Measurements from ENCODE around the gene PAX5.

The PAX5 gene

DNA sequence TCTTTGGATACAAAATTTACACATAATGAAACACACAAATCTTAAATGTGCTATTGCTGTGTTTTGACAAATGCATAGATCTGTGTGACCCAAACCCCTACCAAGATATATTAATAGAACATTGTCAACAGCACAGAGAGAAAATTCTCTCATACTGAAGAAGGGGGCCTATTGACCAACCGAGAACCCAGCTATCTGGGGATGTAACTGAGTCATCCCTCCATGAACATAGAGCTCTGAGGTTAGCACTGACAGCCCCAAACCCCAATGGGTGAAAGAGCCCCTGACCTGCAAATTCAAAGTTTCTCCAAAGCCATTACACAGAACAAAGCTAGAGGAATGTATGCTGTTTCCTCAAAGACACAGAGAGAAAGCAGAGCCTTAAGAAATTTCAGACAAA lies 180.8 kb downstream of the PAX5 start:
- DNase-seq: no peak

- DNase-seq: no peak
Observed at GRCh38 chr9:36849943-36850342, 184.1 kb downstream of the PAX5 start.

GRCh38 chr9:36848946-36849345 lies 185.1 kb downstream of the PAX5 start:
- DNase-seq: no peak

DNA sequence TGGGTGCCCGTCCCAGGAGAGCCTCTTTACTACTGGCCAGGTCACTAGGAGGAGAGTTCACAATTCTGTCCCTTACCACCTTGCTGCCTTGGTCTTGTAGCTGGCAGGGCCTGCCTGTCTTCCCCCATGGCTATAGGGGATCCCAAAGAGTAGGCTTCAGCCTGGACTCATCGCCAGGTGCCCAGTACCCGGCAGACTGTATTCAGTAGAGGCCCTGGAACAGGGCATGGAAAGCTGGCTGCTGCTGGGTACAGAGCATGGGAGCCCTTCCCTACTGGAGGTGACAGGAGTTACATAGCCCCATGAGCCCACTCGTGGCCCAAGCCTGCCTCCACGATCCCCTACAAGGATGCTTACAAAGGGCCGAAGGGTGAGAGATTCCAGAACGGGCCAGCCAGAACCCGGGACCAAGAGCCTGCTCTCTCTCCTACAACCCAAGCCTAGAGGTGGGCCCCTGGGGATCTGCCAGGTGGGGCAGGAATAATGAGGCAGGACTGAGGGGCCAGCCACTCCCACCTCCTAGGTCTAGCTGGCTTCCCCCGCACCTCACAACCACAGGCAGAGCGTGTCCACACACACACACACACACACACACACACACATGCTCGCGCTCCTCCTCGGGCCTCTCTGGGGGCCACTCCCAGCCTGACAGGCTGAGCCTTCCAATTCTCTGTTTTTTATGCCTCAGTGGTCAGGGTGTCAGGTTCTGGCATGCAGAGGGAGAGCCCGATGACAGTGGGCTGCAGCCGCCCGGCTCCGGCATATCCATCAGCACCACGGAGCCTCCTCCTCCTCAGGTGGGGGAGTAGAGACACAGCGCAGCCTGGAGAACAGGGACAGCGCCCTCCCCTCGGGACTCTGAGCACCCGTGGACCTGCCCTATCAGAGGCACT lies 186.0 kb downstream of the PAX5 start:
- DNase-seq: no peak

DNA sequence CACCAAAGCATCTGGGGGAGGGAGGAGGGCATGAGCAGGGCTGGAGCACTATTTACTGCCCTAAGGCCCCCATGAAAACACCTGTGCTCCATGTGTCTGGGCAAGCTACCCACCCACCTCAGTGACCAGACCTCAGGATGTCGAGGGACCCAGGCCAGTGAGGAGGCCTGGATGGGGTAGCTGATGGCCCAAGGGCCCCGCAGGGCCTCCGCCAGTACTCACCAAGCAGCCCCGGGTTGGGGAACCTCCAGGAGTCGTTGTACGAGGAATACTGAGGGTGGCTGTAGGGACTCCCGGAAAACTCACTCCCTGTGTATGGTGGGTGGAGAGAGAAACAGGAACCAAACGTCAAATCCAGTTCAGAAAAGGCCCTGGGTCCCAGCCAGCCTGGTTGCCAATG lies 187.4 kb downstream of the PAX5 start:
- no peak for DNase-seq

- no peak for DNase-seq
Observed at GRCh38 chr9:36845844-36846243, 188.2 kb downstream of the PAX5 start.

GRCh38 chr9:36844961-36845360 lies 189.1 kb downstream of the PAX5 start:
- no peak for DNase-seq

GRCh38 chr9:36843964-36844363 lies 190.1 kb downstream of the PAX5 start:
- DNase-seq: no peak

DNA sequence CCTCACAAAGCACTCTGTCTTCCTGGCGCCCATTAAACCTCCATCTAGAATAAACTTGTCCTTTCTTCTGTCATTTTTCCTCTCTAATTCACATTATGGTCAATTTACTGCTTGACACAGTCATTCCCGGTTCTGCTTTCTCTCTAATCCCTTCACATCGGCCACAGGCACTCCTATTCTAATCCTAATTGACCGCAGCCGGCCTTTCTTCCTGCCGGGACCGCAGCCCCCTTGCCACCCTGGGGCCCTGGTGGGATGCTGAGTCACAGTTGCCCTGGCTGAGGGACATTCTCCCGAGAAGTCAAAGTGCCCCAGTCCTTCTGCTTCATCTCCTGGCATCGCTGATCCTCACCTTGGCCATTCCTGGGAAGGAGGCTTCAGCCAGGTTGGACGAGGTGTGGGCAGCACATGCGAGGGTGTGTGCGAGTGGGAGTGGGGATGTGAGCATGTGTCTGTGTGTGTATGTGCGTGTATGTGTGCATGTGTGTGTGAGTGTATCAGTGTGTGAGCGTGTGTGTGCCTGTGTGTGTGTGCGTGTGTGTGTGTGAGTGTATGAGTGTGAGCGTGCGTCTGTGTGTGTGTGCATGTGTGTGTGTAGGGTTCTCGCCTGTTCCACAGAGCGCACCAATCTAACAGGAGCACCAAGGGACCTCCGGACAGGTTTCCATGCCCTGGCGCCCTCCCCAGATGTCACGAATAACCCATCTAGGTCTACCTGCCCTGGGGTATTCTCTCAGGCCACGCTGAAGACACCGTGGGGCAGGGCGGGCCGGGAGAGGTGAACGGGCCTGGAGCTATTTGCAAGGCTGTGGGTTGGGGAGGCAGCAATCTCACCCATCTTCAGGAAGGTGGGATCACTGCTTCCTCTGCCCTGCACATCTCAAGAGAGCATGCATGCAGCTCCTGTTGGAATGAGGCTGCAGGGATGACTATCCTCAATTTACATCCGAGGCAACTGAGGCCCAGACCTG lies 191.2 kb downstream of the PAX5 start:
- no peak for DNase-seq

- no peak for DNase-seq
Observed at GRCh38 chr9:36840898-36841536, 193.1 kb downstream of the PAX5 start.

GRCh38 chr9:36839131-36839885 lies 194.8 kb downstream of the PAX5 start:
- no peak for DNase-seq

DNA sequence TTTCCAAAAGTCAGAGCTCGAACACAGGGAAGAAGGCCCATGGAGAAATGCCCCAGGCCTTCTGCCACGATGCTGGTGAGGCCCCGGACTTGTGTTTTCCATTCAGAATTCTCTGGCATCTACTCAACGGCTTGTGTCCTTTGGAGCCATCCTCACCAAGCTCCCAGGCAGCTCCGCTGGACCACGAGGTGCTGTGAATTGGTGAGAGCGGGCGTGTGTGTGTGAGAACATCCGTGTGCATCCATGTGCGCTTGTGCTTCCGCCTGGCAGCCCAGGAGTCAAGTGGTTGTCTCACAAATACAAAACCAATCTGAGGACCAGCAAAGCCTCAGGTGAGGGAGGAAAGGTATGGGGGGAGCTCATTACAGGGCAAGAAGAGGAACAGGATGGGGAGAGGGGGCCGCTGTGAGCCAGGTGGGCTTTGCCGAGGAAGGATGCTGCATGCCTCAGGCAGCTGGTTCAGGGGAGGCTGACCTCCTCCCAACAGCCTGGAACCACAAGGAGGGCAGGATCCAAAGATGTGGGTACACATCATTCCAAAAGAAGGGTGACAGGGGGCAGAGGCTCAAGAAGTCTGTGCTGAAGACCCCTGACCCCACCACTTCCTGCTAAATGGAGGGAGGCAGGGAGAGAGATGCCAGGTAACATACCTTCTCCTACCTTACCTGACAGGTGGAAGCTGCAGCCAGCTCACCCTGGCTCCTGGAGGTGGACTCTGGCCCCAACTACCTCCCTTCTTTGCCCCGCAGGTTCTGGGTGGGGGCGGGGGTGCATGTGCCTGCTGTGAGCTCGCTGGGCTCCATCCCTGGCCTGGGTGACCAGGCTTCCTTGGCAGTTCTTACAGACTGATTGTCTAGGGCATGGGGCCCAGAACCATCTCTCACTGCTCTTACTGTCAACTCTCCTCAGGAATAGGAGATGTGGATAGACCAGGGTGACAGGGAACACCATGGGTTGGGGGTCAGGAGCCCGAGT lies 196.3 kb downstream of the PAX5 start:
- no peak for DNase-seq

DNA sequence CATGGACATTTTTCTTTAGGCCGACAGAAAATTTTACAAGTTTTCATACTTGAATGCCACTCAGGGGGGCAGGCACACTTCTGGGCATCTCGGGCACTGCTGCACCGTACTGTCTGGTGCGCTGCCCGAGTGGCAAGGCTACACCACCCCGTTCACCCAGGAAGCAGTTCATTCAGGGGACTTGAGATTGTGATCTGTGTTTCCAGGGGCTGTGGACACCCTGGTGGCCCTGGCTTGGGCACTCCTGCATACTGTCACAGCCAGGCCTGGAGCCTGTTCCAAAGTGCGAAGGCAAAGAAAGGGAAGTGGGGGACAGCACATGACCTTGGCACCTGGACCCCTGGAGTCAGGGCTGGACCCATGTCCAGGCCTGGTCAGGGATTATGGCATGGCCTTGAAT lies 197.6 kb downstream of the PAX5 start:
- no peak for DNase-seq

DNA sequence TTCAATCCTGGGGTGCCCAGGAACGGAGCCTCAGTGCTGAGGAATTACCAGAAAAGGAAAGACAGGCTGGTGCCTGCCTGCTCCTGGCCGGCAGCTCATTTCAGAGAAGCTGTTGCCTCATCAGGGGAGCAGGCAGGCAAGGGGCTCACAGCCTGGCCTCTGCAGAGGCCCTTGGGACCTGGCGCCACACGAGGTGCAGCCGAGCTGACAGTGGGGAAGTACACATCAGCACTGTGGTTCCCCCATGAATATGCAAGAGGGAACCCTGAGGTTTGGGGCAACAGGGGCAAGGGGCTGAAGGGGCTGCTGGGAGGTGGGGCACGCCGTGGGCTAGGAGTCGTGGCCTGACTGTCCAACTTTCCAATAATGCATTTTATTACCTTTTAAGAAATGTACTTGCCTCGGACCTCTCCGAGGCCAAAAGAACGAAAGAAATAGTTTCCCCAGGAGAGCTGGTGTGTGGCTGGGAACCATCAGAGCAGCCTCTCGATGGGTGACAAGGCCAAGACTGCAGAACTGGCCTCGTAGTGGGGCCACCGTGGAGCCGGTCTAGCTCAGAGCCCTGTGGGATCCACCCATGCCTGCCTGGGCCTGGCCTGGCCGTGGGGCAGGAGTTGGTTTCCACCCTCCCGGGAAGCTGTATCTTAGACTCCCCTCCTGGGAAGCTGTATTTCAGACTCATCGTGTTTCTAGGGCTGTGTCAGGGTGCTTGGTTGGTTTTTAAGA lies 198.6 kb downstream of the PAX5 start:
- DNase-seq: no peak

GRCh38 chr9:36834736-36835135 lies 199.3 kb downstream of the PAX5 start:
- DNase-seq: no peak

DNA sequence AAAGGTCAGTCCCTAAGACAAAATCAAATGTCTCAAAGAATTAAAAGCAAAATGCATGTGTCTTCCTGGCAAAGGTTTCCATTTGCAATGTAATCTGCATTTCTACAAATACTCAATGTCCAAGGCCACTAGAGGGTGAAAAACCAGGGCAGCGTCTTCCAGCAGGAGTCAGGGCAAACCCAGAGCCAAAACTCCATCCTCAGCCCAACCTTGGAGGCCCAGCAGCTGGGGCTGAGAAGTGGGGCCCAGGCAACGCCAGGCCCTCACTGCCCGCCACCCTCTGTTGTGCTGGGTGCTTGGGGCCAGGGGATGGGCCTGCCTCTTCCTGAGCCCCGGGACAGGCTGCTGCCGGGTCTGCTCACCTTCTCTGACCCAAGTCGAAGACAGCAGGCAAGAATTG lies 200.1 kb downstream of the PAX5 start:
- DNase-seq: no peak

GRCh38 chr9:36832164-36832795 lies 201.8 kb downstream of the PAX5 start:
- no peak for DNase-seq

DNA sequence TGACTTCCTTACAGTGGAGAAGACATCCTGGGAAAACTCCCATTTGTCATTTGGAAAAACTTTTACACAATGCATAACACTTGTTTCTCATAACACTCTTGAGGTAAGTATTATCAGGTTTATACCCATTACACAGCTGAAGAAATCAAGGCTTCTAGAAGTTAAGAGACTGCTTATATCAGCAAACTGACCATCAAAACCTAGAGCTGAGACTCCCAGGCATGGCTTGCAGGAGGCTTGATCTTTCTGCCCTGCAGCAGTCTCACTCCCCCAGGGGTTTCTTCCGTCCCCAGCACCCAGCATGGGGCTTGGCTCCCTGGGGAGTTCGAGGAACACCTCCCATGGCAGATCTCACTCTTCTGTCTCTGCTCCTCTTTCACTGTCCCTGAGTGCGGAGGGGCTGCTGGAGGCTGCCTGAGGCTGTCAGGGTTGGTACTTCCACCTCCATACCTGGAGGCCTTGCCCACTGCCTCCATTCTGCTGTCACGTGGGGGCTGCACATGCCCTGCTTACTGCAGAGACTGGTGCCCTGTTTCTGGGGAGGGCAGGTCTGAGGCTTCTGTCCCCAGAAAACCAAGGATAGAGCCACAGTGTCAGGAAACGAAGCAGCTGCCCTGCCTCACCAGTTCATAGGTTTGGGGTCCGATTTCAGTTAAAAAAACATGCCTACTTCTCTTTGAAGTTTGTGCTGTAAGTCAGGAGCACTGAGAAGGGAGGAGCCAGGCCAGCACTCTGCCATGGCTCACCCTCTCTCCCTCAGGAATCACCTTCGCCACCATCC lies 202.5 kb downstream of the PAX5 start:
- DNase-seq: no peak

DNA sequence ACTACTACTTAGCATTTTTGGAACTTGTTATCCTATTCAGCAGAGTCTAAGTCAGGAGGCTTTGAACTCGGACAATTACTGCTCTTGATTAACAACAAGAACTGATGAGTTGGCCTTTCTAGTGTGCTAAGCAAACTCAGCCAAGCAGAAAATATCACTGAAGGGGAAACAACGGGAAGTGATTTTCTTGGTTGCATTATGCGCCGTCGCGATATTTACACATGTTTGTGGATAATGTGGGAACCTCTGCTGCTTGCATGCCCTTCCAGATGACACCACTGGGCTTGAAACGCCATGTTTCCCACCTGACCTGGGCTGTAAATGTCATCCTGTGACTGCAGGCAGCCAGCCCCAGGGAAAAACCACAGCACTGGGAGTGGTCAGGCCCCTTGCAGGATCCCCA lies 205.5 kb downstream of the PAX5 start:
- DNase-seq: no peak
